ENCODE data around the gene ARHGAP24.
"Not testable (repeated sequence)": the region's sequence is repeated elsewhere in the genome, so short reads cannot be mapped to it uniquely, and the experiment has no call there.

ARHGAP24 gene

GRCh38 chr4:85482010-85482738 is 7.2 kb downstream of the ARHGAP24 start:
- DNase-seq (ENCODE audit: low spot score) = no peak

GRCh38 chr4:85486425-85487086 is 11.6 kb downstream of the ARHGAP24 start:
- no peak for DNase-seq (ENCODE audit: low spot score)

DNA sequence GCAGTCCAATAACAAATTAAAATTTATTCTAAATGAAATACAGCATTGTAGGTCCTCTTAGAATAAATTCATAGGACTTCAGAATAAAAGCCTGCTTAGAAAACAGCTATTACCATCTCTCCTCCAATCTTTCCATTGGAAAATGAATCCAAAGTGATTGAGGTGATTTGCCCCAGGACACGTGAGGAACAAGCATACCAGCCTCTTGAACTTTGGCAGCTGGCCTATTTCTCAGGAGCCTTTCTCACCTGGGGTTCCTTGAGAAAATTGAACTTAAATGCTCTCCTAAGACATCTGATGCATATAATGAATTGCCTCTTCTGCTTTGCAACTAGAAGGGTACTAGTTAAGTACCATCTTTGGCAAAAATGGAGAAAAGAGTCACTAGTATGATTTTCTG is 13.5 kb downstream of the ARHGAP24 start:
- no peak for DNase-seq (ENCODE audit: low spot score)

- no peak for DNase-seq (ENCODE audit: low spot score)
Measured at GRCh38 chr4:85489273-85489981, 14.5 kb downstream of the ARHGAP24 start.

DNA sequence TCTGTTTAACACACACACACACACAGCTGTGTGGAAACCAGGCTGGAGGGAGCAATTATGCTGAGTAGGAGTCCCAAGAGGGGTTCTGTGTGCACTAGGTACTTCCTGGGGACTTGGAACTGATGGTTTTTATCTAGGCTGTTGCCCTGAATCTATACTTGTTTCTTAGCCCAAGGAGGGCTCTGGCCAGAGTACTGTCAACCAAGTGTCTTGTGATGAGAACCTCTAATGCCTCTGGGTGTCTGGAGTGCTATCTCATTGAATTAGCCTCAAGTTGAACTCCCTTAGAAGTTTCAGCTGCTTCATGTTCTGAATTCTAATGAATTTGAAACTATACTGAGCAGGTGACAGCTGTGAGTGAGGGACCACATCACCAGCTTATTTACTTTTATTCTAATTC is 16.6 kb downstream of the ARHGAP24 start:
- no peak for DNase-seq (ENCODE audit: low spot score)

GRCh38 chr4:85492336-85492735 is 17.4 kb downstream of the ARHGAP24 start:
- DNase-seq (ENCODE audit: low spot score) = no peak

- DNase-seq (ENCODE audit: low spot score) = no peak
Measured at GRCh38 chr4:85495621-85496020, 20.7 kb downstream of the ARHGAP24 start.

- no peak for DNase-seq (ENCODE audit: low spot score)
Measured at GRCh38 chr4:85496126-85496849, 21.3 kb downstream of the ARHGAP24 start.

DNA sequence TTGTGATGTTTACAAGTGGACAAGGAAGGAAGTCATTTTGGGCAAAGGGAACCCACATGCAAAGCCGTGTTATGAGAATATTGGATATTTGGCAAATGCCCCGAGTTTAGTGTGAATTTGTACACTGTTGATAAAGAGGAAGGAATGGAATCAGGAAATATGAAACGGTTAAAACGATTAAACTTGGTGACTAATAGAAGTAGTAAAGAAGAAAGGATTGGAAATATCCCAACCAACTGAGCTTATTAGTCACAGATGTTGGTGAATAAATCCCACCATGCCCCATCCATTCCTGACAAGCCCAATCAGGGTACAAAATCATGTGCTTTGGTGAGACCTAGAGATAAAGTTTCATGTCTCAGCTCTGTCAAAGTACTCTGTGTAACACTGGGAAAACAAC is 22.0 kb downstream of the ARHGAP24 start:
- DNase-seq (ENCODE audit: low spot score) = no peak

GRCh38 chr4:85498068-85498733 is 23.3 kb downstream of the ARHGAP24 start:
- DNase-seq (ENCODE audit: low spot score) = no peak

- DNase-seq (ENCODE audit: low spot score) = no peak
Measured at GRCh38 chr4:85499573-85499972, 24.6 kb downstream of the ARHGAP24 start.

- no peak for DNase-seq (ENCODE audit: low spot score)
Measured at GRCh38 chr4:85500110-85500867, 25.3 kb downstream of the ARHGAP24 start.

DNA sequence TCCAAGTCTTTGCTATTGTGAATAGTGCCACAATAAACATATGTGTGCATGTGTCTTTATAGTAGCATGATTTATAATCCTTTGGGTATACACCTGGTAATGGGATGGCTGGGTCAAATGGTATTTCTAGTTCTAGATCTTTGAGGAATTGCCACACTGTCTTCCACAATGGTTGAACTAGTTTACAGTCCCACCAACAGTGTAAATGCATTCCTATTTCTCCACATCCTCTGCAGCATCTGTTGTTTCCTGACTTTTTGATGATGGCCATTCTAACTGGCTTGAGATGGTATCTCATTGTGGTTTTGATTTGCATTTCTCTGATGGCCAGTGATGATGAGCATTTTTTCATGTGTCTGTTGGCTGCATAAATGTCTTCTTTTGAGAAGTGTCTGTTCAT is 26.2 kb downstream of the ARHGAP24 start:
- not testable (repeated sequence) for DNase-seq (ENCODE audit: low spot score)

- no peak for DNase-seq (ENCODE audit: low spot score)
Measured at GRCh38 chr4:85508654-85509053, 33.7 kb downstream of the ARHGAP24 start.

DNA sequence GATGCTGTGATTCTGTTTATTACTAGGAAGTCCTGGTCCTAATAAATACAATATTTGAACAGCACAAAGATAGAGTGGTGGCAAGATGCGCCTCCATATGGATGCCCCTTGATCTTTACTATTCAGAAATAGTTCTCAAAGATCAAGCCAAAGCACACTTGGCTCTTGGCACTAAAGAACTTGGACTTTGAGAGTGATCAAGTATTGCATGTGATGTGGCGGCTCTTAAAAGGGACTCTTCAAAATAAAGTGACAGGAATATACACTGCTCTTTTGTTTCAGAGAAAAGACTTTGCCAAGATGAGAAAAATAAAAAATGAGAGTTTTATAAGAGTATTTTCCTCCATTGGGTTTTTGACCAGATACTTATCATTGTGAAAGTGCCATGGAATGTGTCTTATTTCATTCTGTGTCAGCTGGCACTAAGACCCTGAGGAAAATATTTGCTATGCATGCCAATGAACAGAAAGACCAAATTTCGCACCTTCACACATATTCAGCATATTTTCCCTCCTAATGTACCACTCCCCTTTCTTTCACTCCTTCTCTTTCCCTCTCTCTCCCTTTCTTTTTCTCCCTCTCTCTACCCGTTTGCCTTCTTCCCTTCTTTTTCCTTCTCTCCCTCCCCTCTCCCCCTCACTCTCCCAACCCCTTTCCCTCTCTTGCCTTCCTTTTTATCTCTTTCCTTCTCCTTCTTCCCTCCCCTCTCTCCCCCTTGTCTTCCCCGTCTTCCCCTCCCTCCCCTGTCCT is 35.1 kb downstream of the ARHGAP24 start:
- DNase-seq (ENCODE audit: low spot score) = no peak

GRCh38 chr4:85510632-85510984 is 35.7 kb downstream of the ARHGAP24 start:
- DNase-seq (ENCODE audit: low spot score) = no peak

GRCh38 chr4:85512446-85513205 is 37.7 kb downstream of the ARHGAP24 start:
- no peak for DNase-seq (ENCODE audit: low spot score)

- DNase-seq (ENCODE audit: low spot score) = no peak
Measured at GRCh38 chr4:85514117-85514516, 39.2 kb downstream of the ARHGAP24 start.

- no peak for DNase-seq (ENCODE audit: low spot score)
Measured at GRCh38 chr4:85514783-85515182, 39.8 kb downstream of the ARHGAP24 start.

GRCh38 chr4:85515701-85516100 is 40.8 kb downstream of the ARHGAP24 start:
- no peak for DNase-seq (ENCODE audit: low spot score)

Measured in RKO (cell line).